Thyroid gland (tissue), 4 donors: ENCODE data around the gene ZC3H8.

ENCODE experiments used
- CTCF ChIP-seq, 6 experiments: fragments of 200-600 bp in 3 of 6; fragments of 450-650 bp in 3 of 6; sonication (generic) in 3 of 6; IDR thresholded peaks; one replicate each; pipeline ENCODE4 v1.5.1; 2016 to 2019; ENCODE audit warnings: antibody characterized with exemption in 6 of 6, mild to moderate bottlenecking in 2 of 6, inconsistent platforms in 1 of 6, moderate library complexity in 1 of 6
- POLR2A ChIP-seq, 2 donors: fragments of 450-650 bp; IDR thresholded peaks; one replicate each; pipeline ENCODE4 v1.6.1; 2017; ENCODE audit warnings: antibody characterized with exemption in 2 of 2, mild to moderate bottlenecking in 2 of 2, moderate library complexity in 1 of 2

- TF ChIP-seq POLR2A (IDR thresholded peaks at IDR 0.05): no peak
- TF ChIP-seq CTCF (IDR thresholded peaks at IDR 0.05): no peak
Measured at GRCh38 chr2:112163541-112163981, 91.3 kb downstream of the ZC3H8 start.
